GM23338 (cell line): ENCODE results near the gene COL1A1. TPM values are rescaled to one million over a fixed set of nuclear protein-coding genes. Genes with fewer than 3 reads are reported as not detected.

ENCODE experiments used
- ATAC-seq: fragments of 200-7000 bp; cut with Tn5 transposase; 3 replicates; pipeline ENCODE4 v1.9.1; 2020
- DNase-seq: peaks from one replicate; pipeline ENCODE4 v3.0.0-alpha.2; 2015; ENCODE audit warnings: low spot score
- H2AFZ ChIP-seq: fragments of 200-600 bp; sonication (generic); 2 replicates; pipeline ENCODE4 v1.8.0; 2016; ENCODE audit warnings: antibody characterized with exemption, mild to moderate bottlenecking, moderate library complexity
- H3F3A ChIP-seq: fragments of 200-600 bp; sonication (generic); replicated peaks from 2 replicates; pipeline ENCODE4 v1.8.0; 2017; ENCODE audit warnings: antibody characterized with exemption, mixed run types, low read depth
- H3K27ac ChIP-seq: fragments of 200-600 bp; sonication (generic); 2 replicates; pipeline ENCODE4 v1.6.1; 2016; ENCODE audit warnings: low read depth
- H3K27me3 ChIP-seq: fragments of 200-600 bp; sonication (generic); 2 replicates; pipeline ENCODE4 v1.8.0; 2016; ENCODE audit warnings: mild to moderate bottlenecking, mixed run types, moderate library complexity; ENCODE audit not compliant: insufficient read depth
- H3K36me3 ChIP-seq: fragments of 200-600 bp; sonication (generic); 2 replicates; pipeline ENCODE4 v1.8.0; 2016; ENCODE audit warnings: mild to moderate bottlenecking; ENCODE audit not compliant: insufficient read depth
- H3K4me1 ChIP-seq: fragments of 200-600 bp; sonication (generic); 2 replicates; pipeline ENCODE4 v1.8.0; 2016; ENCODE audit warnings: mild to moderate bottlenecking, moderate library complexity; ENCODE audit not compliant: insufficient read depth
- H3K4me2 ChIP-seq: fragments of 200-600 bp; sonication (generic); 2 replicates; pipeline ENCODE4 v1.7.1; 2017; ENCODE audit warnings: mixed run types
- H3K4me3 ChIP-seq: fragments of 200-600 bp; sonication (generic); 2 replicates; pipeline ENCODE4 v1.6.1; 2016; ENCODE audit warnings: mixed run types
- H3K79me2 ChIP-seq: fragments of 200-600 bp; sonication (generic); replicated peaks from 2 replicates; pipeline ENCODE4 v1.8.0; 2017; ENCODE audit warnings: mild to moderate bottlenecking; ENCODE audit not compliant: insufficient read depth
- H3K9me2 ChIP-seq: fragments of 200-600 bp; sonication (generic); 2 replicates; pipeline ENCODE4 v1.8.0; 2017; ENCODE audit not compliant: insufficient read depth
- H4K20me1 ChIP-seq: fragments of 200-600 bp; sonication (generic); replicated peaks from 2 replicates; pipeline ENCODE4 v1.8.0; 2017; ENCODE audit warnings: mild to moderate bottlenecking; ENCODE audit not compliant: insufficient read depth
- H3K27ac Mint-ChIP-seq: 2 replicates; pipeline ENCODE4 v1.8.0; 2020; ENCODE audit warnings: inconsistent platforms, mild to moderate bottlenecking, moderate library complexity, mixed read lengths
- H3K27me3 Mint-ChIP-seq: 3 replicates; pipeline ENCODE4 v1.8.0; 2022; ENCODE audit warnings: low read depth, mild to moderate bottlenecking, moderate library complexity, mixed read lengths, inconsistent platforms; ENCODE audit not compliant: insufficient read depth, poor library complexity
- H3K36me3 Mint-ChIP-seq: 3 replicates; pipeline ENCODE4 v1.8.0; 2021; ENCODE audit warnings: low read depth, mild to moderate bottlenecking, inconsistent platforms, moderate library complexity, mixed read lengths
- H3K4me1 Mint-ChIP-seq: 3 replicates; pipeline ENCODE4 v1.8.0; 2020; ENCODE audit warnings: mild to moderate bottlenecking, inconsistent platforms, mixed read lengths
- H3K4me3 Mint-ChIP-seq: 3 replicates; pipeline ENCODE4 v1.8.0; 2021; ENCODE audit warnings: moderate library complexity, mild to moderate bottlenecking, inconsistent platforms, mixed read lengths
- H3K9me3 Mint-ChIP-seq: 3 replicates; pipeline ENCODE4 v1.8.0; 2020; ENCODE audit warnings: moderate library complexity, mild to moderate bottlenecking, inconsistent platforms, mixed read lengths
- CREB1 ChIP-seq: fragments of 250-450 bp; sonication (Bioruptor Pico); IDR thresholded peaks from 2 replicates; pipeline ENCODE4 v1.5.0; 2020; ENCODE audit warnings: low read depth, mild to moderate bottlenecking, moderate library complexity
- CTCF ChIP-seq, 2 experiments: fragments of 200-600 bp in 1 of 2; sonication (generic) in 1 of 2; conservative IDR thresholded peaks; 2 replicates each; pipeline versions ENCODE4 v1.5.1 to v1.6.1; 2016 to 2017; ENCODE audit warnings: antibody characterized with exemption in 2 of 2, low read depth in 2 of 2, mild to moderate bottlenecking in 2 of 2, moderate library complexity in 1 of 2
- ETS1 ChIP-seq: IDR thresholded peaks from 2 replicates; pipeline ENCODE4 v1.6.1; 2016; ENCODE audit warnings: antibody characterized with exemption
- EZH2 ChIP-seq: fragments of 200-600 bp; sonication (generic); IDR thresholded peaks from one replicate; pipeline ENCODE4 v1.8.0; 2017; ENCODE audit warnings: antibody characterized with exemption, mild to moderate bottlenecking, low read depth; ENCODE audit not compliant: unreplicated experiment
- EZH2phosphoT487 ChIP-seq: fragments of 200-600 bp; sonication (generic); IDR thresholded peaks from one replicate; pipeline ENCODE4 v1.8.1; 2018; ENCODE audit warnings: antibody characterized with exemption; ENCODE audit not compliant: unreplicated experiment
- JUNB ChIP-seq: IDR thresholded peaks from one replicate; pipeline ENCODE4 v1.6.1; 2016; ENCODE audit warnings: antibody characterized with exemption; ENCODE audit not compliant: unreplicated experiment
- NANOG ChIP-seq: IDR thresholded peaks from 2 replicates; pipeline ENCODE4 v1.6.1; 2016; ENCODE audit warnings: antibody characterized with exemption, borderline replicate concordance
- POLR2AphosphoS5 ChIP-seq: IDR thresholded peaks from 2 replicates; pipeline ENCODE4 v1.6.1; 2016; ENCODE audit warnings: antibody characterized with exemption, low read depth
- REST ChIP-seq: IDR thresholded peaks from one replicate; pipeline ENCODE4 v1.6.1; 2018; ENCODE audit warnings: antibody characterized with exemption; ENCODE audit not compliant: unreplicated experiment
- STAT1 ChIP-seq: IDR thresholded peaks from one replicate; pipeline ENCODE4 v1.6.1; 2016; ENCODE audit warnings: antibody characterized with exemption; ENCODE audit not compliant: unreplicated experiment
- ZNF114 ChIP-seq: fragments of 250-450 bp; sonication (Bioruptor Pico); IDR thresholded peaks from 2 replicates; pipeline ENCODE4 v1.5.0; 2020; ENCODE audit warnings: mild to moderate bottlenecking, moderate library complexity
- ZNF331 ChIP-seq: fragments of 250-450 bp; sonication (Bioruptor Pico); IDR thresholded peaks from 2 replicates; pipeline ENCODE4 v1.5.0; 2020; ENCODE audit warnings: low read depth, mild to moderate bottlenecking, moderate library complexity
- ZNF462 ChIP-seq: fragments of 250-450 bp; sonication (Bioruptor Pico); IDR thresholded peaks from 2 replicates; pipeline ENCODE4 v1.5.0; 2020; ENCODE audit warnings: mild to moderate bottlenecking, moderate library complexity
- polyA plus RNA-seq: library from polyadenylated mRNA; unstranded; fragments of >200 nt; fragmentation: Nextera tagmentation; extraction: Ambion mirVana; gene quantifications from 2 replicates; pipeline ENCODE4 v1.2.1, GENCODE V29; 2016
- total RNA-seq: library from RNA; depleted of rRNA; stranded (reverse); fragments of >200 nt; shearing (Covaris generic); gene quantifications from 2 replicates; pipeline ENCODE4 v1.2.3, GENCODE V29; 2014

The COL1A1 gene
- total and polyA plus RNA-seq, 2 experiments from 2014 or later = 21.2 to 34.3 TPM

- H3K4me1 Mint-ChIP-seq = peaks cover 76% of the 10 kb centered on the region
These were observed 7.2 kb upstream of the COL1A1 start for GRCh38 chr17:50208611-50209061.

More at GRCh38 chr17:50208611-50209061, 7.2 kb upstream of the COL1A1 start:
- H3K9me2 ChIP-seq = no peaks in the 10 kb centered on the region
- H3K4me2 ChIP-seq = no peak overlapping the region; the same call in 1 of the 2 replicates
- no peaks in the 10 kb centered on the region for H4K20me1 ChIP-seq
- Mint-ChIP-seq H3K27ac (no peak overlapping the region), H3K27me3 (peaks cover 39% of the 10 kb centered on the region), H3K9me3 (no peaks in the 10 kb centered on the region), H3K36me3 (no peaks in the 10 kb centered on the region), H3K4me3 (no peak overlapping the region; the same call in 2 of the 3 replicates)
- peaks cover 46% of the 10 kb centered on the region for H3K4me1 ChIP-seq
- 0 out of 2 replicates have a peak, but pooled peaks cover 5% of the 10 kb centered on the region for H3F3A ChIP-seq
- no peak overlapping the region for H2AFZ ChIP-seq
- no peaks in the 10 kb centered on the region for H3K79me2 ChIP-seq
- H3K27me3 ChIP-seq = peaks cover 7% of the 10 kb centered on the region; the same call in 1 of the 2 replicates
- no peak for TF ChIP-seq STAT1
- no peak for TF ChIP-seq EZH2
- no peak for TF ChIP-seq ZNF462
- no peak for TF ChIP-seq ZNF331 (CRISPR knock-in tag)
- no peak for TF ChIP-seq JUNB
- TF ChIP-seq POLR2AphosphoS5 = no peak
- no peak for TF ChIP-seq ZNF114 (CRISPR knock-in tag)
- no peak for TF ChIP-seq EZH2phosphoT487
- TF ChIP-seq CTCF (conservative IDR thresholded peaks at IDR 0.05; ENCODE audit: low read depth in 2 of 2) = no peak
- TF ChIP-seq CREB1 (CRISPR knock-in tag) = no peak
- TF ChIP-seq REST = no peak
- TF ChIP-seq NANOG = no peak
- no peak for TF ChIP-seq ETS1
- H3K27ac ChIP-seq = no peak overlapping the region
- ATAC-seq = no peak
- no peak for DNase-seq
- no peak overlapping the region for H3K4me3 ChIP-seq
- no peaks in the 10 kb centered on the region for H3K36me3 ChIP-seq
